NCI-H524 treated with DMSO at 0.1 percent for 48 hours (cell line): ENCODE results near the gene ME3.
A peak's percentile ranks its signal among the peaks of the same experiment; 100 is the strongest.
"Not testable (repeated sequence)": the region's sequence is repeated elsewhere in the genome, so short reads cannot be mapped to it uniquely, and the experiment has no call there.

Experiments
- DNase-seq: peaks from one replicate; lab custom pipeline; 2025; lab: John Stamatoyannopoulos, UW

Gene ME3

DNA sequence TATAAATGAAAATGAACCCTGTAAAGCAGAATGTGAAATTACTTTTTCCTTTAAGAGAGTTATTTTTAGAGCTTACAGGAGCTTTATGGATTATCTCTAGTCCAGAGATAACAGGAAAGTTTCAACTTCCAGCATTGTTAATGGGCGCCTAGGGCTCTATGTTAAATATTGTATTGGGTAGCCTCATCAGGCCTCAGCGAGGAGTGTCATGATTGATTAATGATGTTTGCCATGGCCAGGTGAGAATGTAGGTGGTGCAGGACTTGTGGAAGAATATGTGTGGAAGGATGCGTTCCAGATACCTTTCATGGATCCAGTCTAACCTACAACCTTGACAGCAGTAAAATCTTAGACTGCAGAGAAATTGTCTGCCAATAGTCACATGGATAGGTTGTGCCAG, 50.6 kb downstream of the ME3 start:
- DNase-seq = no peak

DNA sequence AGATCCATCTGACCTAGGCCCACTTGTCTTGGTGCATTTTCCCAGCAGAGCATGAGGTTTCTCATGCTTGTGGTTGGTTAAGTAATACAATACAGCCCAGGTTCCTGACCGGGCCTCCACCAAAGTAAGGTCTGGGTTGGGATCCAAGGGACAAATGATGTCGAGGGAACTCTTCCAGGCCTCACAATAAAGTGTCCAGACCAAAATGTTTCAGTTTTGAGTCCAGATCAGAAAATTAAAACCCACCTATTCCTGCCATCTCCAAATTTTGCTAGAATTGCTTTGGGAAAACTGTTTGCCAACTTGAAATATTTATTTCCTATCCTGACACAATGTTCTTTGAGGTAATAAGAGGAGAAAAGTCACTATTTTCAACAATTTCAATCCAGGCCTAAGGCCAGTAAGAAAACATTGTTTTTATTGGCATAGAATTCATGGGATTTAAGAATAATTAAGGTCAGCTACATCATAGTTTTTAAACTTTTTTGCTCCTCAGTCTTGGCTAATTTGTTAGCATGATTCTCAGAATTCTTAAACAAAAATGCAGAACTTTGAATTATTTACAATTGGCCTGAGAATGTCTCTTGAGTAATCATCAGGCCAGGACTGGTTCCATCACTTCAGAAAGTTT, 51.4 kb downstream of the ME3 start:
- no peak for DNase-seq

DNA sequence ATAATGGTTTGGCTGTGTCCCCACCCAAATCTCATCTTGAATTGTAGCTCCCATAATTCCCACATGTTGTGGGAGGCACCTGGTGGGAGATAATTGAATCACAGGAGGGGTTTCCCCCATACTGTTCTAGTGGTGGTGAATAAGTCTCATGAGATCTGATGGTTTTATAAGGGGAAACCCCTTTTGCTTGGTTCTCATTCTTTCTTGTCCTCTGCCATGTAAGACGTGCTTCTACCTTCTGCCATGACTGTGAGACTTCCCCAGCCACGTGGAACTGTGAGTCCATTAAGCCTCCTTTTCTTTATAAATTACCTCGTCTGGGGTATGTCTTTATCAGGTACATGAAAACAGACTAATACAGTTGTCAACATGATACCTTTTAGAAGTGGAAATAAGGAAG, 53.0 kb downstream of the ME3 start:
- not testable (repeated sequence) for DNase-seq

DNA sequence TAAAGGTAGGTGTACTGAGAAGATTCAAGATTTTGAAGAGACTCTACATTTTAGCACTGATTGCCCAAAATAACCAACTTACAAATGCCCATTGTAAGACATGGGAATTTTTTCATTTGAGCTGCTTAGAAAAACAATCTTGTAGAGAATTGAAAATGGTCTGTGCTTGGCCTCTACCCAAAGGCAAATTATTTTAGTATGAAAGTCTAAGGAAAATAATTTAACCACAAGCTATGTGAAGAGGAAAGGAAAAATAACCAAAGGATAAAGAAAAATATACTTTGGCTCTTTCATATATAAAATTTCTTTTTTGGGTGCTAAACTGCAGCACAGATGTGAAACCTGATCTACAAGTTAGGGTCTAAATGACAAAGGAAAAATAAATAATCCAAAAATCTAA, 54.9 kb downstream of the ME3 start:
- no peak for DNase-seq

DNA sequence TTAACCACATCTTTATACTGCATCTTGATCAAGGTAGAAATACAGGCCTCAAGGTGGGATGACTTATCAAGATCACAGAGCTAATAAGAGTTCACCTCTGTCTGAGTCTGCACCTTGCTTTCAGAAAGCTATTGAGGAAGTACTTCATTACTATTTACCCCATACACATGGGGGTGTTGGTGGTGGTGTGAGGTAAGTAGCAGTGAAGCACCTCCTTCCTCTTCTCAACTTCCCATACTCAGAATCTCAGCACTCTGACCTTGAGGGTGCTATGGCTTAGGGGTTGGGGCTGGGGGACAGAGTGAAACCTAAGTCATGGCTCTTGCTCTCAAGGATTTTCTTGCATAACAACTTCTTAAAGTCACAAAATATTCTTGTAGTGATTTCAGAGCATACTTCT, 56.9 kb downstream of the ME3 start:
- DNase-seq = no peak

DNA sequence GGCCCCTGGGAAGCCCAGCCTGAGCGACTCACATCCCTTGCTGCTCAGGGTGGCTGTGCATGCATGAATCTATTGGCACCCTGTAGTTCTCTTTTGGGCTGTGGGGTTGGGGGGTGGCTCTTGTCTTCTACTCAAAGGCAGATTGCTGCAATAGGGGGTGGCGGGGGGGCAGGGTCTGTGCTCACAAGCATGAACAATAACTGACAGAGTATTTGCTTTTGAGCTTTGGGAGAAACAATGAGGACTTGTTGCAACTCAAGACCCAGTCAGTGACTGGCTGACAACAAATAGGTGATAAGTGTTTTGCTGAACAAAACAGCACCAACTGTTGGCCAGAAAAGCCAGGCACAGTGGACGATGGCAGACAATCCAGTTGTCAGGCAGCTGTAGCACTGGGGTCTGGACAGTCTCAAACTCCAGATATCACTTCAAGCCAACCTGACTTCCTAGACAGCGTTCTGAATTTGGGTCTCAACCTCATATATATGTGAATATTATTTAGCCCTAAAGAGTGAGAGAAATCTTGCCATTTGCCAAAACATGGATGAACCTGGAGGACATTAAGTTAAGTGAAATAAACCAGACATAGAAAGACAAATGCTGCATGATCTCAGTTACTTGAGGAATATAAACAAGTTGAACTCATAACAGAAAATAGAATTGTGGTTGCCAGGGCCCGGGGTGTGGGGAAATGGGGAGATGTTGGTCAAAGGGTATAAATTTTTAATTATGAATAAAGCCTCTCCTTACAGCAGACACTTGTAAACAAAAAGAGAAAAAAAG, 61.7 kb downstream of the ME3 start:
- no peak for DNase-seq

DNA sequence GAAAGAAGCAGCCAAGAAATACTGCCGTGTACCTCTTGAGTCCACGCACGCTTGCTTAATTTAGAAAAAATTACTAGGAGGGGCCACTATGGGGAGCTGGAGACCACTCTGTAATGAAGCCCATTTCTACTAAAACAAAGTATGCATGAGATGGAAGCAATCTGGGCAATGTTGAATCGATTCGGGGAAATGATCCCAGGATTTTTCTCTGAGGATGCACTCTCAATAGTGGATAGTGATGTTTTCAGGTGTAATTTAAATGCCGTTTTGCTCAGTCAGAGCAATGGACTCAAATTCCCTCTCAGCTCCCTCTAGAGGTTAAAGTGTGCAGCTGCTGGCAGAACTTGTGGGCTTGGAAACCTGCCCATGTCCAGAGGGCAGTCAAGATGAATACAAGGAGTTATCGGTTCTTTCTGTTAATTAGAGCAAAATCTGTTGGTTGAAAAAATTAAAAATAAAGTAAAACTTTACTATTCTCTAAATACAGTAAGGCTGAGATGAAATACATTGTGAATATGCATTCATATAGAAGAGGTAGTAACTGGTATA, 64.1 kb downstream of the ME3 start:
- DNase-seq = peak; percentile 5

DNA sequence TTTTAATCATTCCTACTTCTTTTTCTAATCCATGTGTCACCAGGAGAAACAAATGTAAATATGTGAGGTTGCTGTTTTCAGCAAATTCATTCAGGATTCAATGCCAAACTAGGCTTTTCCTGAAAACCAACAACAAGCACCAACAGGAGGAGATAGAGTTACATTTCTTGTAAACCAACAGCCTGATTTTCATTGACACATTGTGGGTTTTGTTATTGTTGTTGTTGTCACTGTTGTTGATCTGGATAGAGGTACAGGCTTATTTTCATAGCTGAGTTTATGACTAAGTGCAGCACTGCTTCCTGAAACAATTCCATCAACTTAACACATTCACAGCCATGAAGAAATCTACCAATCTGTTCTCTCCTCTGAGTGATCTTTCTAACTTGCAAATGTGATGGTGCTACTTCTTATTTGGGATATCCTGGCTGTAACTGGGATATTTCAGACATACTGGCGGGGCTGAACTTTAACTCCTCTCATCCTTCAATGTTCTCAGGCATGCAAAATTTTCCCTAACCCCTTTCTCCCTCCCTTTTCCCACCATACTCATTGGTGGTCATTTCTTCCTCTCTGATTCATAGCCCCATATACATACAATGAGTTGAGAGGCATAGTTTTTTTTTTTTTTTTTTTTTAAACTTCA, 65.5 kb downstream of the ME3 start:
- no peak for DNase-seq

DNA sequence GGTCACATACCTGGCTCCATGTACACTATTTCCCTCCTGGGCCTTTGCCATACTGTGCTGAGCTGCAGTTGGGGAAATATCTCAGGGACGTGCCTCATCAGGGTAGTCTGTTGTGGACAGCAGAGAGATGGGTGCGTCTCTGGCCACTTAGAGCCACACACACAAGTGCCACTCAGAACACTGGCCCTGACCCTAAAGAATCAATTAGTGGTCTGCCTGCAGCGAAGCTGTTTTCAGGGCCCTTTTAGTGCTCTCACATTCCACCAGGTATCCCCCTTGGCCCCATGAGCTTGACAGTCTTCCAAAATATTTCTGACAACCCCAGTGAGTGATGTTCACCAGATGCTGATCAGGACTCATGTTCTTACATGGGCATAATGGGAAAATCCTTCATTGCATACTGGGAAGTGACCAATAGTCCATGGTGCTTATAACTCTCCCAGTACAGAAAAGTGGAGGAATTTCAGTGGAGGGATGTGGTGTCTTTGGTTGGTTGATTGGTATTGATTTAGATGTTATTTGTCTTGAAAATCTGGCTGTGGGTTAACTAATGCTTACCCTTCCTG, 66.1 kb downstream of the ME3 start:
- DNase-seq = no peak

DNA sequence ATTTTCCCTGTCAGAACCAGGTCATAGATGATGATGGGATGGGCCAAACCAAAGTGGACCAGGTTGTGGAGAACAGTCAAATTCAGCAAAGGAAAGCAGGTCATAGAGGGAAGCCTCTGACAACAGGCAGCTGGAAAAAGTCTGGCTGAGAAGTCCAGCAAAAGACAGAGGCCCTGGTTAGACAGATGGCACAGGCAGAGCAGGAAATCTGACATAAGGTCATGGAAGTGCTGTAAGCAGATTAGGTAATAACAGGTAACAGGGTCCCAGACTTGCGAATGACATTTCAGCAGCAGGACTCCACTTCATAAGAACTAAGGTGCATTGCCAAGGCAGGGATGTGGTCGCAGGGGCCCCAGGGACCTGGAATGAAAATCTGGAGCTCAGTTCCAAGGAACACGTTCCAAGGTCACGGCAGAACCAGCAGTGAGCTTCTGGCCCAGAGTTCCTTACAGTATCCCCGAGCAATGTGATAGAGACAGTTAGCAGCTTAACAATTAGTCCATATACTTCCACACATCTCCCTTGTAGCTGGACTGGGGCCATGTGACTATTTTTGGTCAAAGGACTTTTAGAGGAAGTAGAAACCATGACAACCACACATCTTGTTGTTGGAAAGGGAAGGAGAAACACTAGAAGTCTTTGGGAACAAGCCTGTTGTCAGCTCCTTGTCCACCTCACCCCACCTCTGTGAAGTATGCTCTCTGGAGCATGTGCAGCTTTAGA, 75.4 kb downstream of the ME3 start:
- peak; percentile 9 for DNase-seq

DNA sequence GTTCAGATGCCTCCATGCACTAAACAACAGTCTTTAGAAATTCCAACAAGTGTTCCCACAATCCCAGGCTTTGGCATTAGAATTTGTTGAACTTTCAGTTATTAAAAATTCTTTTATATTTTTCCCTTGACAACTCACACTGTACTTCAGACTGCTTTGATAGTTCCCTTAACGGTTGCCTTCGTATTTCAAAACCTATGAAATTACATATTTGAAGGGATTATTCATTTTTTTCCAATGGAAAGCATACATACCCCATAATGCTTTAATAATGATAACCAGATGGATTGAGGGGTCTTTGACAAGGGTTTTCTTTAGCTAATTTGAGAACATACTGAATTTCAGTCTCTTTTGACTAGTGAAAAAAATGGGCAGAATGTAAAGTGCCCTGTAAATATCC, 76.5 kb downstream of the ME3 start:
- DNase-seq = no peak

DNA sequence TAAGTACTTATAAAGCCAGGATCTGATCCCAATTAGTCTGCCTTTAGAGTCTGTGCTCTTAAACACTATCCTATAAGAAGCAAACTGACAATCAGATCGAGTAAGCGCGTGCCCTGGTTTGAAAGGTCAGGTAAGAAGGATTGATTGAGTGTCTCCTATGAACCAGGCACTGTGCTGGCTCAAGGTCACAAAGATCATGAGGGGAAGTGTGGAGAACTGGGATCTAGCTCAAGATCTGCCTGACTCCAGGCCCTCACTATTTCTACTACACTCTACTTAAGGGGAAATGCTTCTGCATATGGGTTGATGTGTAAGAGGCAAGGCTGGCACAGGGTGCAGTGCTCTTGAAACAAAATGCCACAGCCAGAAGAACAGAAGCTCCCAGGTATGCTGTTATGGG, 77.0 kb downstream of the ME3 start:
- no peak for DNase-seq

DNA sequence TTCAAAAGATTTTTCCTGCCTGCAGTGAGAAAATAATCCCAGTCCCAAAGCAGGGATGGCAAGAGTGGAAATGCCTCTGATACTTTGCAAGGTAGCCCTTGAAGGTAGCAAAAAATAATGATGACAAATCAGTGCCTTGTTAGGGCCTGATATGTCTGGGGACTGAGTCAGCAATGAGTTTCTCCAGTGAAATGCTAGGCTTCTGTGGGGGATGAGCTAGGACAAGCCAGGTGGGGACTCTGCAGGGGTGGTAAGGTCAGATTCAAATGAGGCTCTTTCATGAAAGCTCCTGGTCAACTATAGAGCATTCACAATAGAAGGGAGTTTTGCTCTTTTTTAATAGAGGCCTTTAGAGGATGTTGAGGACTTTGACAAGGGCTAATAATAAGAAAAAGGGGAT, 77.7 kb downstream of the ME3 start:
- DNase-seq = no peak

DNA sequence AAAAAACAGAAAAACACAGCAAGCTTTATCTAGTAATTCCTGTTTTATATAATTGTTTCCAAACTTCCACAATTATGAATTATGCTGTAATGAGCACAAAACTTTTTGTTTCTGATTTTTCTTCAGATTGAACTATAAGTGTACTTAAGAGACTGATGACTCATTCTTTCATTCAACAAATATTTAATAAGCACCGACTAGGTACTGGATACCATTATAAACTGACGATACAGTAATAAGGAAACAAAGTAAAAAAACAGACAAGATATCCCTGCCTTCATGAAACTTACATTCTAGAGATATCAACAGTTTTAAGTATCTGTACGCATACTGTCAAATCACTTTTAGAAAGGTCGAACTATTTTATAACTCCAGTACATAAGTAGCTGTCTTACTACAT, 78.6 kb downstream of the ME3 start:
- DNase-seq = no peak

DNA sequence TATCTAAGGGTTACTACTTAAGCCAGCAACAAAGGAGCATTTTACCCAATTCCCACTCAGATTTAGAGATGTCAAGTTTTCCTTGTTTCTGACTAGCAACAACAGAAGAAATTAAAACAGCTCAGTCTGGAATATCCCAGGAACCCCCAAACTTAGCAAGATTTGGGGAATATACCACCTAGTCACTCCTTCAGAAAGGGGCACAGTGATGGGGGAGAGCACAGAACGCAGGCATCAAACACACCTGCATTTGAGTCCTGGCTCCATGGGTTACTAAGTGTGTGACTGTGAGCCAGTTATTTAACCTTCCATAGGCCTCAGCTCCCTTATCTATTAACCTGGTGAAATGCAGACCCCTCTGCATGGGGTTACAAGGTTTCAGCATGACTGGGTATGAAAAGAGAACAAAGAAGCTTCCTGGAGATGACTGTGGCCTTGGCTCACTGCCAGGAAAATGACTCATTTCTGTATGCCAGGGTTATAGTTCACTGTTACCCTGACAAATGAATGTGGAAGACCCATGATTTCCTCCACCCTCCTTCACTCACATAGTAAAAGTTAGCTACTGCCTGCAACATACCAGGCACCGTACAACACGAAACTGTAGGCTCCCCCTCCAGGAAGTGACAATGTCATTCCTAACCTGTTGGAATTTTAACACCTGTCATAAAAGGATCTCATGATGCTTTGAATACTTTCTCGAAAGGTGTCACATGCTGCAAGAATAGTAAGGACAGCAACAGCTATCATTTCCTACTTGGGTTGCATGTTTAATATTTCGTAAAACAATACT, 79.6 kb downstream of the ME3 start:
- DNase-seq = no peak

DNA sequence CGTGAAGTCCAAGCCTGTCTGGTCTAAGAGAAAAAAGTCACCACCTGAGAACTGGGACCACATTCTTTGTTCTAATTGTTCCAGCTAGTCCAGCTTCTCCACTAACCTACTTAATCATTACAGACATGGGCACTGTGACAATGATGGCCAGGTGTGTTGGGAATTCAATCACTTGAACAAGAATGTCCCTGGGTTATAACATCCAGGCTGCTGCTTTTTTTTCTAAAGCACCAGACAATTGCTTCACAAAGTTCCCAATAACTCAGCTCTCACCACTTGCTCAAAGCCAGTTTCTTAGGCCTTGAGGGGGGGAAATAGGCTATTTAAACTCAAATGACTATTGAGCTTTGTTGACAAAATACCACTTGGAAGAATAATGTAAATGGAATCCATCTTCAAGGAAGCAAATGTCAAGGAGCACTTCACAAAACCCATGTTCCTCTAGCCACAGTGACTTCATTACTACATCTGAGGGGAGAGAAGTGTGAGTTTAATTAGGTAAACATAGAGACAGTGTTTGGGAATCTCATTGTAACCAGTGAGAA, 80.3 kb downstream of the ME3 start:
- DNase-seq = no peak

DNA sequence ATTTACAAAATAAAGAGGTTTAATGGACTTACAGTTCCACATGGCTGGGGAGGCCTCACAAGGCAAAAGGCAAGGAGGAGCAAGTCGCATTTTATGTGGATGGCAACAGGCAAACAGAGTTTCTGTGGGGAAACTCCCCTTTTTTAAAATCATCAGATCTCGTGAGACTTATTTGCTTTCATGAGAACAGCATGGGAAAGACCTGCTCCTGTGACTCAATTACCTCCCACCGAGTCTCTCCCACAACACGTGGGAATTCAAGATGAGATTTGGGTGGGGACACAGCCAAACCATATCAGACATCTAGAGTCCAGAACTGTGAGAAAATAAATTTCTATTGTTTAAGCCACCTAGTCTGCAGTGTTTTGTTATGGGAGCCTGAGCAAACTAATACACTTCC, 80.8 kb downstream of the ME3 start:
- DNase-seq = no peak

DNA sequence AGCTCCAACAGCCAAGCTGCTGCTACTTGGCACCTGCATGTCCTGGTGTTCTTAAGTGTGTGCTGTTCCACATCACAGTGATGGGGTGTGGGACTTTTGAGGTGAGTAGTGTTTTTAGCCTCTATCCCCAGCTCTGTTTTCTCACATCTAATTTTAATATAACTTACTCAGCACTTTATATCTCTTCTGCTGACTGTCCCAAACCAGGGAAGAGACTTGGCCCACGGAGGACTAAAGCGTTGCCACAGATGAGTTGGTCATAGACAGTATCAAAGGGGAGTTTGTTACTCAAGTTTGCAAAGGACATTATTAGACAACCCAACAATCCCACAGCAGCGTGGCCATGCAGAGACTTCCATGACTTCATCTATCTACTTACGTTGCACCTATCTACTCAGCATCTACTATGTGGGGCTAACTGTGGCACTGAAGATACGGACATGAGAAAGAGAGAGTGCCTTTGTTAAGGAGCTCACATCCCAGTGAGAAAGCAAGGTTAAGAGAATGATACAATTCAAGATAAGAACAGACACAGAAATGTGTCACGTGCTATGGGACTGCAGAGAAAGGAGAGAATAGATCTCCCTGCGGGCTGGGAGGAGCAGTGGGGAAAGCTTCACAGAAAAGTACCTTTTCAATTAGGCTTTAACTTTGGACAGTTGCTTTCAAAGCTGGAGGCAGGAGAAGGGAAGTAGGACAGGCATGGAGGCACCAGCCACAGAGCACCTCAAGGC, 82.4 kb downstream of the ME3 start:
- no peak for DNase-seq

DNA sequence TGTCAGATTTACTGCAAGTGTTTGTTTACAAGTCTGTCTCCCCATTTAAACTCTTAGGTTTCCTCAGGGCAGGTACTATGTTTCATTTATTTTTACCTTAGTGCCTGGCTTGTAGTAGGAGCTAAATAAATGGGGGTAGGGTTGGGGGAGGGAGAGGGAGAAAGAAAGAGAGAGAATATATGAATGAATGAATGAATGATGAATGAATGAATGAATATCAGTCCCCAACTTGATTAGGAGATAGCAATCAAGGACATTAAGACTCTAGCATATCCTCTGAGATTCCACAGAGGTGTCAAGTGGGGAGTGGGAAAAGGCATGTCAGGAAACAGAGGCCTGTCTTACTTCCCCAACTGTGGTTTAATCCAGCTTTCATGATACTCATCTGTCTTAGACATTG, 83.2 kb downstream of the ME3 start:
- DNase-seq = no peak

DNA sequence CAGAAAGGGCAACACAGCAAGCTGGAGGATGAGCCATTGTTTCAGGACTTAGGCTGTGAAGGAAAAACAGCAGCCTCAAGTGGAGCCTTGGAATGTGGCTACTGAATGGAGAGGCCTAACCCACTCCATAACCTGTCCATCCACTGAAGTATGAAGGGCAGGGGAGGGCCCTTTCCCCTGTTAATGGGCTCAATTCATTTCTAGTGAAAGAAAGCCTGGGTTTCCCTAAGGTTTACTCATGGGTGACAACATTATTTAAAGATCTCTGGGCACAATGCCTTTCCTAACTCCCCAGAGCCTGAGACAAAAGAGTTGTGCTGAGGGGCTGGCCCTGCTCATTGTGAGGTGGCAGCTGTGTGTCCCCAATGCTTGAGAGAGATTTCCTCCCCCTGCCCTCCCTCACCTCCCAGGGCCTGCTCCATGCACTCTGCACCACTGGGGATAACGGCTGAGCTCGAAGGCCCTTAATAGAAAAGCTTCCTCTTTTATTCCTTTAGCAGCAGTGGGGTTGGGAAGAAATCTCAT, 83.8 kb downstream of the ME3 start:
- no peak for DNase-seq
